ENCODE measurements around the gene C1QTNF5. TPM values are rescaled to one million over a fixed set of nuclear protein-coding genes. Genes with fewer than 3 reads are reported as not detected.

The C1QTNF5 gene
- total and polyA plus RNA-seq, 2 of the 8 experiments (the other 6 are each of a cell fraction or from before 2014, with no cell fraction given), result 2.2 to 2.7 TPM

GRCh38 chr11:119297938-119298337 is 42.7 kb downstream of the C1QTNF5 start:
- no peak overlapping the region for H3K4me3 ChIP-seq (ENCODE audit: extremely low read depth in 1 of 4, insufficient read depth in 2 of 4, low read depth in 3 of 4, low read length in 4 of 4)
- no peak overlapping the region for H2AFZ ChIP-seq (ENCODE audit: low read length)
- no peak overlapping the region for H2BK20ac ChIP-seq (ENCODE audit: low read length)
- H3K79me2 ChIP-seq (ENCODE audit: control insufficient read depth in 1 of 2, insufficient read depth in 2 of 2, low read length in 2 of 2), result no peaks in the 10 kb centered on the region
- ChIA-PET POLR2A (ENCODE audit: partially characterized antibody) (interaction anchor here (1.6 kb wide), 1 partner anchor 10 kb away, joined by 3 read pairs; no protein-coding TSS in a partner anchor), CTCF (ENCODE audit: partially characterized antibody) (interaction anchor here (1.0 to 2.7 kb wide), 4 partner anchors 13 to 171 kb away, joined by 3 to 12 read pairs (median 3); no protein-coding TSS in a partner anchor)
- no peak overlapping the region for H2BK12ac ChIP-seq (ENCODE audit: low read depth, low read length)
- no peak overlapping the region for H4K8ac ChIP-seq (ENCODE audit: extremely low read depth, insufficient read depth, low read length)
- H4K5ac ChIP-seq (ENCODE audit: insufficient read length, low read depth, low read length), result no peak overlapping the region
- DNase-seq (ENCODE audit: low read depth in 1 of 2, low spot score in 2 of 2) (no peak), FAIRE-seq (no peak)
- no peaks in the 10 kb centered on the region; the same call in 1 of the 2 replicates for H3K79me1 ChIP-seq (ENCODE audit: low read depth, low read length)
- no peak overlapping the region for H3K9ac ChIP-seq (replicated peaks in 1 of 4; ENCODE audit: extremely low read depth in 1 of 4, low read depth in 3 of 4, low read length in 3 of 4)
- H3K36me3 ChIP-seq (ENCODE audit: control insufficient read depth in 2 of 4, insufficient read depth in 4 of 4, low read length in 3 of 4), result peaks cover 29 to 61% (median 50%) of the 10 kb centered on the region in 4 experiments
- no peak overlapping the region for H3K14ac ChIP-seq (ENCODE audit: insufficient read length)
- no peak overlapping the region for H3K56ac ChIP-seq (replicated peaks; ENCODE audit: insufficient read length, low read depth, low read length)
- H4K20me1 ChIP-seq (replicated peaks in 1 of 2; ENCODE audit: control insufficient read depth in 1 of 2, insufficient read depth in 2 of 2, low read length in 2 of 2), result peaks cover 3 to 6% of the 10 kb centered on the region in 2 experiments
- 90% methylated on average over 3 of the region's 3 CpGs; no CpG with 5 or more reads in 1 of the 2 experiments for WGBS, 2 experiments (ENCODE audit: extremely low coverage in 1 of 2, insufficient coverage in 1 of 2, insufficient read length in 1 of 2, insufficient replicate concordance in 2 of 2, low coverage in 1 of 2, low lambda C conversion rate in 2 of 2, missing lambda C conversion rate in 1 of 2)
- no peaks in the 10 kb centered on the region for H3K27me3 ChIP-seq (replicated peaks in 1 of 4; ENCODE audit: control insufficient read depth in 3 of 4, extremely low read depth in 1 of 4, insufficient read depth in 3 of 4, low read length in 3 of 4)
- H3K23me2 ChIP-seq (ENCODE audit: low read depth, low read length), result no peaks in the 10 kb centered on the region
- H3K27ac ChIP-seq (ENCODE audit: low read depth, low read length), result no peak overlapping the region
- H2BK120ac ChIP-seq (replicated peaks; ENCODE audit: low read depth, low read length), result no peak overlapping the region
- H3K4me1 ChIP-seq (replicated peaks in 1 of 4; ENCODE audit: control insufficient read depth in 3 of 4, insufficient read depth in 4 of 4, low read length in 3 of 4), result no peaks in the 10 kb centered on the region
- H4K91ac ChIP-seq (replicated peaks; ENCODE audit: insufficient read length, low read length), result no peak overlapping the region
- no peak overlapping the region for H2BK5ac ChIP-seq (ENCODE audit: low read depth, low read length)
- H2BK15ac ChIP-seq (ENCODE audit: low read length), result no peak overlapping the region
- H3K4ac ChIP-seq (replicated peaks; ENCODE audit: insufficient read length, low read depth, low read length), result no peak overlapping the region
- H3K9me3 ChIP-seq (ENCODE audit: insufficient read depth in 2 of 2, low read depth in 1 of 2, low read length in 1 of 2), result no peaks in the 10 kb centered on the region
- no peak overlapping the region for H3K18ac ChIP-seq (ENCODE audit: extremely low read depth, low read length)
- no peak overlapping the region for H3K23ac ChIP-seq (ENCODE audit: insufficient read length)
- no peak overlapping the region for H3K4me2 ChIP-seq (ENCODE audit: insufficient read depth in 1 of 2, low read depth in 2 of 2, low read length in 2 of 2)
- no peak overlapping the region for H2AK5ac ChIP-seq (ENCODE audit: low read depth, low read length)
- TF ChIP-seq SP4 (IDR thresholded peaks at IDR 0.05; ENCODE audit: low read length) (no peak), ASH2L (IDR thresholded peaks at IDR 0.05; ENCODE audit: low read length) (no peak), SIRT6 (IDR thresholded peaks at IDR 0.05; ENCODE audit: low read length) (no peak), POU5F1 (IDR thresholded peaks at IDR 0.05; ENCODE audit: low read depth, low read length) (no peak), EGR1 (IDR thresholded peaks at IDR 0.05; ENCODE audit: borderline replicate concordance, low read depth, low read length) (no peak), SRF (IDR thresholded peaks at IDR 0.05; ENCODE audit: low read depth, low read length) (no peak), NRF1 (IDR thresholded peaks at IDR 0.05; ENCODE audit: low read depth, low read length) (no peak)

All from H1 (cell line).